Measurements from ENCODE around the gene ACIN1. TPM values are rescaled to one million over a fixed set of nuclear protein-coding genes. Genes with fewer than 3 reads are reported as not detected.

The ACIN1 gene
- total and polyA plus RNA-seq, 2 of the 13 experiments (the other 11 are each of a cell fraction or from before 2014, with no cell fraction given), result 165 to 183 TPM

DNA sequence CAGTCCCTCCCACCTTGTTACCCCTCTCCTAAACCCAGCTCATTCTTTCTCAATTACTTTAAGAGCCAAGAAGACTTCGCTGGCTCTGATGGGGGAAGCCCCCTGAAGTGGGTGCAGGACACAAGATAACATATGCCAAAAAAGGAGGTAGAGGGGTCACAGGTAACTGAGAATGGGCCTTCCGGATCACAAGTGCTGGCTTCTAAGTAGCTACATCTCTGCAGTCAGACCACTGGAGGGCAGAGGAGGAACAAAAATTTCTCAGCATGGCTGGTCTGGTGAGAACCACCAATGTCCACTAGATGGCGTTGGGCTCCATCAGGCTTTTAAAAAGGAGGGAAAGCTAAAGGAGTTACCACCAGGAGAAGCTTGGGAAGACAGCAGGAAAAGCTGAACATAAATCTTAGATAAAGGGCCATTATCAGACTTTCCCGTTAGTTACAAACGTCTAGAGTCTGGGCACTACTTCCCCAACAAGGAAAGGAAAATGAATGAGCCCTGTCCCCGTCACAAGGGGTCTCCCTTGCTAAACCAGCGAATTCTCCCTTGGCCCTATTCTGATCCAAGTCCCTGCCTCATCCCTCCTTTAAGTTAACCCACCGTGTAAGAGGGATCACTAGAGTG lies 26.0 kb downstream of the ACIN1 start (continued):
- TF ChIP-seq, protein P1, sequence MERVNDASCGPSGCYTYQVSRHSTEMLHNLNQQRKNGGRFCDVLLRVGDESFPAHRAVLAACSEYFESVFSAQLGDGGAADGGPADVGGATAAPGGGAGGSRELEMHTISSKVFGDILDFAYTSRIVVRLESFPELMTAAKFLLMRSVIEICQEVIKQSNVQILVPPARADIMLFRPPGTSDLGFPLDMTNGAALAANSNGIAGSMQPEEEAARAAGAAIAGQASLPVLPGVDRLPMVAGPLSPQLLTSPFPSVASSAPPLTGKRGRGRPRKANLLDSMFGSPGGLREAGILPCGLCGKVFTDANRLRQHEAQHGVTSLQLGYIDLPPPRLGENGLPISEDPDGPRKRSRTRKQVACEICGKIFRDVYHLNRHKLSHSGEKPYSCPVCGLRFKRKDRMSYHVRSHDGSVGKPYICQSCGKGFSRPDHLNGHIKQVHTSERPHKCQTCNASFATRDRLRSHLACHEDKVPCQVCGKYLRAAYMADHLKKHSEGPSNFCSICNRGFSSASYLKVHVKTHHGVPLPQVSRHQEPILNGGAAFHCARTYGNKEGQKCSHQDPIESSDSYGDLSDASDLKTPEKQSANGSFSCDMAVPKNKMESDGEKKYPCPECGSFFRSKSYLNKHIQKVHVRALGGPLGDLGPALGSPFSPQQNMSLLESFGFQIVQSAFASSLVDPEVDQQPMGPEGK (CRISPR knock-in tag; IDR thresholded peaks at IDR 0.05), result peak; percentile 65
- TF ChIP-seq, protein P2, sequence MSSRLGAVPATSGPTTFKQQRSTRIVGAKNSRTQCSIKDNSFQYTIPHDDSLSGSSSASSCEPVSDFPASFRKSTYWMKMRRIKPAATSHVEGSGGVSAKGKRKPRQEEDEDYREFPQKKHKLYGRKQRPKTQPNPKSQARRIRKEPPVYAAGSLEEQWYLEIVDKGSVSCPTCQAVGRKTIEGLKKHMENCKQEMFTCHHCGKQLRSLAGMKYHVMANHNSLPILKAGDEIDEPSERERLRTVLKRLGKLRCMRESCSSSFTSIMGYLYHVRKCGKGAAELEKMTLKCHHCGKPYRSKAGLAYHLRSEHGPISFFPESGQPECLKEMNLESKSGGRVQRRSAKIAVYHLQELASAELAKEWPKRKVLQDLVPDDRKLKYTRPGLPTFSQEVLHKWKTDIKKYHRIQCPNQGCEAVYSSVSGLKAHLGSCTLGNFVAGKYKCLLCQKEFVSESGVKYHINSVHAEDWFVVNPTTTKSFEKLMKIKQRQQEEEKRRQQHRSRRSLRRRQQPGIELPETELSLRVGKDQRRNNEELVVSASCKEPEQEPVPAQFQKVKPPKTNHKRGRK (CRISPR knock-in tag; IDR thresholded peaks at IDR 0.05), result no peak
- TF ChIP-seq, protein P3, sequence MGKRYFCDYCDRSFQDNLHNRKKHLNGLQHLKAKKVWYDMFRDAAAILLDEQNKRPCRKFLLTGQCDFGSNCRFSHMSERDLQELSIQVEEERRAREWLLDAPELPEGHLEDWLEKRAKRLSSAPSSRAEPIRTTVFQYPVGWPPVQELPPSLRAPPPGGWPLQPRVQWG (CRISPR knock-in tag; IDR thresholded peaks at IDR 0.05; ENCODE audit: borderline replicate concordance, low read depth), result no peak
- TF ChIP-seq, protein P4, sequence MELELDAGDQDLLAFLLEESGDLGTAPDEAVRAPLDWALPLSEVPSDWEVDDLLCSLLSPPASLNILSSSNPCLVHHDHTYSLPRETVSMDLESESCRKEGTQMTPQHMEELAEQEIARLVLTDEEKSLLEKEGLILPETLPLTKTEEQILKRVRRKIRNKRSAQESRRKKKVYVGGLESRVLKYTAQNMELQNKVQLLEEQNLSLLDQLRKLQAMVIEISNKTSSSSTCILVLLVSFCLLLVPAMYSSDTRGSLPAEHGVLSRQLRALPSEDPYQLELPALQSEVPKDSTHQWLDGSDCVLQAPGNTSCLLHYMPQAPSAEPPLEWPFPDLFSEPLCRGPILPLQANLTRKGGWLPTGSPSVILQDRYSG (CRISPR knock-in tag; IDR thresholded peaks at IDR 0.05), result no peak
- TF ChIP-seq, protein P5, sequence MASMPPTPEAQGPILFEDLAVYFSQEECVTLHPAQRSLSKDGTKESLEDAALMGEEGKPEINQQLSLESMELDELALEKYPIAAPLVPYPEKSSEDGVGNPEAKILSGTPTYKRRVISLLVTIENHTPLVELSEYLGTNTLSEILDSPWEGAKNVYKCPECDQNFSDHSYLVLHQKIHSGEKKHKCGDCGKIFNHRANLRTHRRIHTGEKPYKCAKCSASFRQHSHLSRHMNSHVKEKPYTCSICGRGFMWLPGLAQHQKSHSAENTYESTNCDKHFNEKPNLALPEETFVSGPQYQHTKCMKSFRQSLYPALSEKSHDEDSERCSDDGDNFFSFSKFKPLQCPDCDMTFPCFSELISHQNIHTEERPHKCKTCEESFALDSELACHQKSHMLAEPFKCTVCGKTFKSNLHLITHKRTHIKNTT (CRISPR knock-in tag; IDR thresholded peaks at IDR 0.05), result no peak
- TF ChIP-seq, protein P6, sequence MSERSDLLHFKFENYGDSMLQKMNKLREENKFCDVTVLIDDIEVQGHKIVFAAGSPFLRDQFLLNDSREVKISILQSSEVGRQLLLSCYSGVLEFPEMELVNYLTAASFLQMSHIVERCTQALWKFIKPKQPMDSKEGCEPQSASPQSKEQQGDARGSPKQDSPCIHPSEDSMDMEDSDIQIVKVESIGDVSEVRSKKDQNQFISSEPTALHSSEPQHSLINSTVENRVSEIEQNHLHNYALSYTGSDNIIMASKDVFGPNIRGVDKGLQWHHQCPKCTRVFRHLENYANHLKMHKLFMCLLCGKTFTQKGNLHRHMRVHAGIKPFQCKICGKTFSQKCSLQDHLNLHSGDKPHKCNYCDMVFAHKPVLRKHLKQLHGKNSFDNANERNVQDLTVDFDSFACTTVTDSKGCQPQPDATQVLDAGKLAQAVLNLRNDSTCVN (CRISPR knock-in tag; IDR thresholded peaks at IDR 0.05; ENCODE audit: borderline replicate concordance), result no peak
- TF ChIP-seq ZBTB7A (CRISPR knock-in tag; IDR thresholded peaks at IDR 0.05) (no peak), ZNF782 (CRISPR knock-in tag; IDR thresholded peaks at IDR 0.05; ENCODE audit: borderline replicate concordance) (no peak), RFX3 (CRISPR knock-in tag; IDR thresholded peaks at IDR 0.05) (no peak), ZNF761 (CRISPR knock-in tag; conservative IDR thresholded peaks at IDR 0.05) (no peak)
- TF ChIP-seq, protein P7, sequence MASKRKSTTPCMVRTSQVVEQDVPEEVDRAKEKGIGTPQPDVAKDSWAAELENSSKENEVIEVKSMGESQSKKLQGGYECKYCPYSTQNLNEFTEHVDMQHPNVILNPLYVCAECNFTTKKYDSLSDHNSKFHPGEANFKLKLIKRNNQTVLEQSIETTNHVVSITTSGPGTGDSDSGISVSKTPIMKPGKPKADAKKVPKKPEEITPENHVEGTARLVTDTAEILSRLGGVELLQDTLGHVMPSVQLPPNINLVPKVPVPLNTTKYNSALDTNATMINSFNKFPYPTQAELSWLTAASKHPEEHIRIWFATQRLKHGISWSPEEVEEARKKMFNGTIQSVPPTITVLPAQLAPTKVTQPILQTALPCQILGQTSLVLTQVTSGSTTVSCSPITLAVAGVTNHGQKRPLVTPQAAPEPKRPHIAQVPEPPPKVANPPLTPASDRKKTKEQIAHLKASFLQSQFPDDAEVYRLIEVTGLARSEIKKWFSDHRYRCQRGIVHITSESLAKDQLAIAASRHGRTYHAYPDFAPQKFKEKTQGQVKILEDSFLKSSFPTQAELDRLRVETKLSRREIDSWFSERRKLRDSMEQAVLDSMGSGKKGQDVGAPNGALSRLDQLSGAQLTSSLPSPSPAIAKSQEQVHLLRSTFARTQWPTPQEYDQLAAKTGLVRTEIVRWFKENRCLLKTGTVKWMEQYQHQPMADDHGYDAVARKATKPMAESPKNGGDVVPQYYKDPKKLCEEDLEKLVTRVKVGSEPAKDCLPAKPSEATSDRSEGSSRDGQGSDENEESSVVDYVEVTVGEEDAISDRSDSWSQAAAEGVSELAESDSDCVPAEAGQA (IDR thresholded peaks at IDR 0.05; ENCODE audit: low read depth), result 0 out of 2 replicates have a peak, but pooled peaks have one; percentile 32
- TF ChIP-seq, protein P7 (CRISPR knock-in tag; IDR thresholded peaks at IDR 0.05; ENCODE audit: borderline replicate concordance), result no peak; the same call in 1 of the 2 replicates
- TF ChIP-seq, protein P8, sequence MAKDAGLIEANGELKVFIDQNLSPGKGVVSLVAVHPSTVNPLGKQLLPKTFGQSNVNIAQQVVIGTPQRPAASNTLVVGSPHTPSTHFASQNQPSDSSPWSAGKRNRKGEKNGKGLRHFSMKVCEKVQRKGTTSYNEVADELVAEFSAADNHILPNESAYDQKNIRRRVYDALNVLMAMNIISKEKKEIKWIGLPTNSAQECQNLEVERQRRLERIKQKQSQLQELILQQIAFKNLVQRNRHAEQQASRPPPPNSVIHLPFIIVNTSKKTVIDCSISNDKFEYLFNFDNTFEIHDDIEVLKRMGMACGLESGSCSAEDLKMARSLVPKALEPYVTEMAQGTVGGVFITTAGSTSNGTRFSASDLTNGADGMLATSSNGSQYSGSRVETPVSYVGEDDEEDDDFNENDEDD (CRISPR knock-in tag; IDR thresholded peaks at IDR 0.05; ENCODE audit: borderline replicate concordance), result peak; percentile 92

Data from HepG2 (cell line).